ENCODE measurements around the gene TRIM14. TPM values are rescaled to one million over a fixed set of nuclear protein-coding genes. Genes with fewer than 3 reads are reported as not detected.

TRIM14 gene
- total and polyA plus RNA-seq, 2 of the 4 experiments (the other 2 are of a cell fraction) = 3.0 to 8.5 TPM

- Histone ChIP-seq H2BK5ac (ENCODE audit: low read depth, low read length, poor library complexity, severe bottlenecking) (no peak overlapping the region), H3K18ac (ENCODE audit: low read depth, low read length) (no peak overlapping the region), H4K8ac (ENCODE audit: low read depth in 2 of 2, low read length in 2 of 2) (no peak overlapping the region), H3K27me3 (ENCODE audit: control insufficient read depth, insufficient read depth, low read length) (no peaks in the 10 kb centered on the region), H3K9ac (ENCODE audit: low read depth, low read length) (no peak overlapping the region), H3K27ac (ENCODE audit: insufficient read depth, low read length) (no peak overlapping the region), H2BK15ac (ENCODE audit: low read depth, low read length) (no peak overlapping the region), H2BK20ac (ENCODE audit: low read depth, low read length) (no peak overlapping the region), H3K14ac (replicated peaks; ENCODE audit: low read depth, low read length) (no peak overlapping the region), H3K4me3 (ENCODE audit: insufficient read depth, low read depth, low read length) (no peak overlapping the region), H3K4me1 (ENCODE audit: control insufficient read depth, insufficient read depth, low read length) (no peaks in the 10 kb centered on the region), H3K79me1 (ENCODE audit: low read depth in 1 of 2, low read length in 2 of 2) (no peaks in the 10 kb centered on the region), H3K4me2 (ENCODE audit: low read depth, low read length) (no peak overlapping the region), H2AK5ac (ENCODE audit: low read depth, low read length) (no peak overlapping the region), H2AK9ac (replicated peaks; ENCODE audit: low read depth, low read length, poor library complexity) (no peak overlapping the region), H3K36me3 (ENCODE audit: control insufficient read depth, insufficient read depth, low read length) (peaks cover 1% of the 10 kb centered on the region; the same call in 1 of the 2 replicates), H3K9me1 (ENCODE audit: insufficient read depth, low read length) (no peaks in the 10 kb centered on the region; the same call in 1 of the 2 replicates), H2AFZ (replicated peaks; ENCODE audit: low read length, poor library complexity) (no peak overlapping the region), H4K5ac (ENCODE audit: low read depth, low read length) (no peak overlapping the region), H3K4ac (ENCODE audit: low read depth, low read length) (no peak overlapping the region), H4K20me1 (ENCODE audit: insufficient read depth, low read length) (no peaks in the 10 kb centered on the region), H2BK120ac (ENCODE audit: low read depth, low read length) (no peak overlapping the region), H3K56ac (ENCODE audit: extremely low read depth, insufficient read depth, low read length) (no peak overlapping the region), H4K91ac (ENCODE audit: insufficient read depth, low read depth, low read length) (no peak overlapping the region), H3K9me3 (ENCODE audit: control insufficient read depth, insufficient read depth, low read length) (no peaks in the 10 kb centered on the region), H3K23ac (ENCODE audit: low read depth, low read length) (no peak overlapping the region)
- no peak for TF ChIP-seq RCOR1 (IDR thresholded peaks at IDR 0.05; ENCODE audit: insufficient replicate concordance, low read length)
- TF ChIP-seq USF2 (IDR thresholded peaks at IDR 0.05; ENCODE audit: low read depth, low read length) = no peak
- TF ChIP-seq ELK1 (IDR thresholded peaks at IDR 0.05; ENCODE audit: borderline replicate concordance, low read depth, low read length) = no peak
- no peak for TF ChIP-seq POLR2A (IDR thresholded peaks at IDR 0.05; ENCODE audit: low read depth, low read length)
- no peak for TF ChIP-seq MXI1 (IDR thresholded peaks at IDR 0.05; ENCODE audit: borderline replicate concordance, low read depth, low read length)
- no peak for TF ChIP-seq NFE2L2 (IDR thresholded peaks at IDR 0.05; ENCODE audit: low read depth, low read length)
- TF ChIP-seq CEBPB (IDR thresholded peaks at IDR 0.05; ENCODE audit: low read depth, low read length) = no peak
- TF ChIP-seq RAD21 (IDR thresholded peaks at IDR 0.05; ENCODE audit: low read length) = no peak
- no peak for TF ChIP-seq MAFK (IDR thresholded peaks at IDR 0.05; ENCODE audit: low read depth, low read length)
- no peak for TF ChIP-seq RFX5 (IDR thresholded peaks at IDR 0.05; ENCODE audit: low read depth, low read length)
- ChIA-PET CTCF (interaction anchor here (1.5 kb wide), 1 partner anchor 9 kb away, joined by 3 read pairs; no protein-coding TSS in a partner anchor), POLR2A (ENCODE audit: unreplicated experiment) (interaction anchor here (0.5 kb wide), 1 partner anchor 590 kb away, joined by 3 read pairs; no protein-coding TSS in a partner anchor)
- in situ Hi-C loops (cut with MboI; ENCODE audit: low sequenced_read_pairs) (no loop called here), dilution Hi-C loops (cut with HindIII; ENCODE audit: low sequenced_read_pairs, unreplicated experiment) (no loop called here), intact Hi-C loops (cut with micrococcal nuclease) (loop anchor here (1.0 kb wide), 1 partner anchor 9 kb away; no protein-coding TSS in a partner anchor)
- ATAC-seq (ENCODE audit: low read depth) = no peak
- BruUV-seq (replicated peaks) = no TSS peak
- DNase-seq = no peak
Observed at GRCh38 chr9:98100456-98100855, 18.6 kb downstream of the TRIM14 start.

Measured in IMR-90 (cell line).